Non-pigmented ciliary epithelial cell (primary cell): ENCODE measurements around the gene MCOLN2.
A peak's percentile ranks its signal among the peaks of the same experiment; 100 is the strongest.
"Not testable (repeated sequence)": the region's sequence is repeated elsewhere in the genome, so short reads cannot be mapped to it uniquely, and the experiment has no call there.

Experiments used
- DNase-seq: peaks from one replicate; pipeline ENCODE4 v3.0.0-alpha.2; 2010; ENCODE audit warnings: low read depth

MCOLN2 gene

DNA sequence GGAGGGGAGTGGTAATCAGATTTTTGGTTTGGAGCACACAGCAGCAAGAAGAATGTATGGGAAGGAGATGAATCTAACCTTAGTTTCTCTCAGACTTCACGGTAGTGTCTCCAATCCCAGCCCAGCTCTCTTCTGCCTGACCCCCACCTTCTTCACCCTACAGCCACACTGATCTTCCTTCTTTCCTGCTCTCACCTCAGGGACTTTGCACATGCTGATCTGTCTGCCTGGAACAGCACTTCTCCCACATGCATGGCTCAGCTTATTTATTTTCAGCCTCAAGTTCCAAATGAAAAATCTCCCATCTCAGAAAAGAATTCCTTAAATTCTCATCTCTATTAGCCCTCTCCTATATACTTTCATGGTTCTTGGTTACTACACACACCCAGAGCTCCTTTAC lies 55.1 kb downstream of the MCOLN2 start:
- no peak for DNase-seq

DNA sequence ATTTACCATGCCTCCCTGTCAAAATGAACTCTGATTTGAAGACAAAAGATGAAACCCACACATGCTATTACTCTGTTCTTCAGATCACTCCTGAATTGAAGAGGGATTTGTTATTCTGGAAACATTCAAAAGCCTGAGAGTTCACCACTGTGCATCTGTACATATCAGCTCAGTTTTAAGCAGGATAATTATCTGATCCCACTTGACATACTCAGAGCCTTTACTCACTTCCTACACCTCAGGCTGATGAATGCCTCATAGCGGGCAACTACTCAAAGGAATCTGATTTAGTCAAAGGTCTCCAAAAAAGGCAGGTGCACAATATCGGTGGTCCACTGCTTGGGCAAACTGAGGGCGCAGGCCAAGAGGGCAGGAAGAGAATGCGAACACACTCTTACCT lies 56.4 kb downstream of the MCOLN2 start:
- DNase-seq = no peak

DNA sequence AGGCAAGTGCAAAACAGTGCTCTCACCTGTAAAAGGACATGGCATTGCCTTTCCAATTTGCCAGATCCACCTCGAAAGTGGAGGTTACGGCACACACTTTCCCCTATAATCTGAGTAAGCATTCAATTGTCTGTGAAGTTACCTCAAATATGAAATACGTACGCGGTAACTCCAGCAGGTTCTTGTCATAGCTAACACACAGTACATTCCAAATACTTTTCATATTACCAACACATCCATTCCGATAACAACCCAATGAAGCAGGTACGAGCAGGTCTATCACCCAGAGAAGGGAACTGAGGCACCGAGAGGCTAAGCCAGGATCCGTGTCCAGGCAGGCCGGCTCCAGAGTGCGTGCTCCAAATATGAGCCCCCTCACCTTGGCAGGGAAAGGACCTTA lies 57.2 kb downstream of the MCOLN2 start:
- DNase-seq = no peak

DNA sequence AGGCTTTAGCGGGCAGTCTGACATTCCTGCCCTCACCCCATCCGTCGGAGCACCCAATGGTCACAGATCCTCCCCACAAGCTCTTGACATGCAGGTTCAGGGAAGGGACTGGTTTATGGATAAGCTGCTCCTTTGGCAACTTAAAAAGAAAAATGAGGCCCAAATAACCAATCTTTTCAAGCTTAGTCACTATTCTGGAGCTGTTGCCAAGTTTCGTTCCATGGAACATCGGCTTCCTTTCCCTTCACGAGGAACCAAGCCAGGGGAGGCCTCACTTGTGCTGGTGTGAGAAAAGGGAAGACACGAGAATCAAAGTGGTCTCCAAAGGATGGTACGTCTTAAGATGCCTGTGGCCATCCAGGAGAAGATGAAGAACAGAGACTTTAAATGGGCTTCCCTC lies 57.8 kb downstream of the MCOLN2 start:
- DNase-seq = no peak

DNA sequence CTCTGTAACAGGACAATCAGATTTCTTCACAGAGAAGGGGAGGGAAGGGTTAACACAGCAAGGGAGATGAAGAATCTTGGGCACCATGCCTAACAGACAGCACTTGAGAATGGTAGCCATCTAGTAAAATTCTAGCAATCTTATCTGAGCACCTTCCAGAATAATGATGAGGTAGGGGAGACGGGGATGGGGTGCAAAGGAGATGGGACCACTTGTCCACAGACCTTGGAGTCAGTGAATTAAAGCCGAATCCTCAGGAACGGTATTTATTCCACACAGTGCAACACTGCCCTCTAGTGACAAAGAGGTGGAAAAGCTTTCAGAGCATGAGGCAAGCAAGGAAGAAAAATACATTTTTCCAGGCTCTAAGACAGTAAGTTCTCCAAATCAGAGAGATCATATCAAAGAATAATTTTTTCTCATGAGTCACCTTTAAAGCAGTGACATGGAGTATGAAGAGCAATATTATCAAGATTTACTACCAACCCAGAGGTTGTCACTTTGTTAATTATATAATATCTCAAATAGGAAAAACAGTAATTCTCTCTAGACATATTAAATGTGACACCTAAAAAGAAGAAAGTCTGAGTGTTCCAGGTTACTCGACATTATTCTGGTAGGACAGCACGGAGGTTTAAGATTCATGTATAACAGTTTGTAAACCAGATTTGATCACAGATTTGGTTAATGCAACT lies 60.6 kb downstream of the MCOLN2 start:
- no peak for DNase-seq

DNA sequence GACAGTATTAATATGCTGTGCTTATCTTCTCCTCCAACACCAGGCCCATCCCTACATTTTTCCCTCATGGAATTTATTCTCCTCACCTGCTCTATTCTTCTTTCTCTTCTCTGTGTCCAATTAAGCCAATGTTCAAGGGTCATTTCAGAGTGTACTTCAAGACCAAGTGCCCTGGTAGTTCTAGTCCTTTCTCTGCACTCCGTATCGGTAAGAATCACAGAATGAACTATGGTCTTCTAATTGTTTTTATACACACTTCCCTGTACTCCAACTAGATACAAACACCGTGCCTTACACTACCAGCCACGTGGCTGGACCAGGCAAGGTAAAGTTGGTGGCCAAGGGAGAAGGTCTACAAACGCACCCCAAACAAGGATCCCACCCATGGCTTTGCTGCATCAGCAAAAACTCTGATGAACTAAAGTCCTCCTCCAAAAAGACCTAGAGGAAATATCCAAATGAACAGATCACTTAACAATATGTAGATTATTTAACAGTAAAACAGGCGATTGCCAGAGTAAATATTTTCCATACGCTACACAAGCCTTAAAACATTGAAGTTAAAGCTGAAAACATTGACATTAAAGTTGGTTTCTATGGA lies 63.8 kb downstream of the MCOLN2 start:
- DNase-seq = no peak

DNA sequence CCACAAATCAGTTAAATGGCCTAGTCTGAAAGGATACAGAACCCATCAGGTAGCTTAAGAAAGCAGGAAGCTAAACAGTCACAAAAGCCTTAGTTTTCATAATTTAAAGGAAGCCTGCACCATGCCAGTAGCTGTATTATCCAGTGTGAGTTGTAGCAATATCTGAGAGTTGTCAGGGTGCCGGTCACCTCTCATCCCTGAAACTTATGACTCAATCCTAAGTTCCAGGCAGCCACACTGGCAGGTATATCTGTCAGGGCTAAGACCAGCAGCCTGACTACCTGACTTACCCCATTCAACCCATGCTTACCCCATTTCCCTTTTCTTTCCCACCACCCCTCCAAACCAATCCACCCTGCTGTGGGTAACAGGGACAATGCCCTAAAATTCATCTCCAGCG lies 66.1 kb downstream of the MCOLN2 start:
- DNase-seq = no peak

DNA sequence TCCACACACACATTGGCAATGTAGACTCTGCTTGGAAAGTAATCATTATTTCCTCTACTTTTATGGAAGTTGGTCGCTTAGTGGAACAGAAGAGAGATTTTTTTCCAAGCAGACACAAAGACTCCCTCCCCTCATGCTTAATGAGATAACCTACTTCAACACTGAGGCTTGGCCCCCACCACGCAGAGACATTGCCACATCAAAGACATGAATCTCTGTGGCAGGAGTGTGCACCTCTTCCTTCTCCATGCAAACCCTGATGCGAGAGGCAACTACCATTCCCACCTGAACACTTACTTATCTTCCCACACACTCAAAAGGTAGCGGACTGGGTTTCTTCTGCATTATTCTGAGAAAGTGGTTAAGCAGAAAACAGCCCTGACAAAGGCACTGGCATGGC lies 66.6 kb downstream of the MCOLN2 start:
- no peak for DNase-seq

DNA sequence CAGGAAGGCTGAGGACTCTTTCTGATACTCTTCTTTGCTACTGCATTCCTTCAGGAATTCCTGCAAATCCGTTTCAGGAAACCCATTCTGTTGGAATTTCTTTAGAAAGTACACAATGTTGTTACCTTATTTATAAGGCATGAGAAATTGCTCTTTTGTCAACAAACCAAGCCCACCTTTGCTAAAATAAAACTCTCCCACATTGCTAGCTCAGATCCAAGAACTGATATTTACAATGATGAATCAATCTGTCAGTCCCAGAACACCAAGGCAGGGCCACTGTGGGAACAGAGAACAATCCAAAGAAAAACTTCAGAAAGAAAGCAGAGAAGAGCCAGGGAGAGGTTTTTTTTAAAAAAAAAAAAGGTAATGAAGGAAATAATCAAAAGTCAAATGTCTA lies 67.3 kb downstream of the MCOLN2 start:
- no peak for DNase-seq

DNA sequence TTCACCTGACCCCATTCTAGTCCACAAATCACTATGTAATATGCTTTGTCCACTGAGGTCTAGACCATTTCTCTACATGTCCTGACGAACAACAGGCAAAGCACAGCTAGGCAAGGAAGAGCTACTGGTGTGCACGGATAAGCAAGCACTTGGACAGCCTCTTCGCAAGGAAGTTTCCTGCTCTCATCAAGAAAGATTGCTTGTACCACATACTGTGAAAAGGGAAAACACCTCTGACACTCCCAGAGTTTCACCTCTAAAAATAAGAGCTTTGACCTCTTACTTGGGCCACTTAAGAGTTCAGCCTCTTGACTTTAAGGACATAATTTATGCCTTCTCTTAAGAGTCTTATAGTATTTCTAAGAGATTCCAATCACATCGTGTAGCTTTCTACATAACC lies 67.9 kb downstream of the MCOLN2 start:
- DNase-seq = no peak

DNA sequence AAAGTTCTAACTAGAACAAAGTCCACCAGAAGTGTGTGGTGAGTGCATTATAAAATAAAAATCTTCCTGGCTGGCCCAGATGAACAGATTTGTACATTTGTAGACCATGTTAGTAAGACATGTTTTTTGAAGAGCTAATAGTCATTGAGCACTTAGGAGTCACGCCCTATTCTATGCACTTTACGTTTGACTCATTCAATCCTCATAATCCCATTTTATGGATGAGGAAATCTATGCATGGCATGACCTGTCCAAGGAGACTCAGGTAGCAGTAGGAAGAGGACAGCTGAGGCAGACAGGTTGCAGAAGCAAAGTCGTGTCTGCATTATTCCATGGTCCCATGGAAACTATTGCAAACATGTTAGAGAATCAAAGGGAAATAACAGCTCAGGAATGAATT lies 73.6 kb downstream of the MCOLN2 start:
- DNase-seq = no peak

DNA sequence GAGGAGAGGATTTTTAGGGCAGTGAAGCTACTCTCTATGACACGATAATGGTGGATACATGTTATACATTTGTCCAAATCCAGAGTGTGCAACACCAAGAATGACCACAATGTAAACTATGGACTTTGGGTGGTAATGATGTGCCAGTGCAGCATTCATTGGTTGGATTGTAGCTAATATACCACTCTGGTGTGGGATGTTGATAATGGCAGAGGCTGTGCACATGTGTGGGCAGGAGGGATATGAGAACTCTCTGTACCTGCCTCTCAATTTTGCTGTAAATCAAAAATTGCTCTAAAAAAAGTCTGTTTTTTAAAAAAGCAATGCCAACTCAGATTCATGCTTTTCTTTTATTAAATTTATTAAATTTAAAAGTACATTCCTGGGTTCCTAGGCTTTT lies 76.8 kb downstream of the MCOLN2 start:
- no peak for DNase-seq

DNA sequence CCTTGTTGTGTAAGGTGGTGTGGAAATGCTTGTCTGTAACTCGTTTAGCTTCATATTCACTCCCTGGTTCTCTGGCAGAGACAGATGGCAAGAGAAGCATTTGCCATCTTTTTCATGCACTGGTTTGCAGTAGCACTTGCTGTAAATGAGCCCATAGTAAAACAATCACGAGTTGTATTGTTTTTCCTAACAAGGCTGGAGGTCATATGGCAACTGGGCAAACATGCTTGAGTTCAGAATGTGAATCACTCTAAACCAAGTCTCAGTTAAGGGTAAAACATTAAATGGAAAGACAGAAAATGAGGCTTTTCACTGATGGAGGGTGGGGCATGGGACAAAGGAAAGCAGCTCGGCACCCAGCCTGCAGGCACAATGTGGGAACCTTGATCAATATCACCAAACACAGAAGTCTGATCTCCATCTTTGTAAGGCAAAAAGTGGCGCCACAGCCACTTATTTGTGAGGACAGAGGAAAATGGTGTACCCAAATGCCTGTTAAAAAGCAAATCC lies 77.4 kb downstream of the MCOLN2 start:
- DNase-seq = no peak

DNA sequence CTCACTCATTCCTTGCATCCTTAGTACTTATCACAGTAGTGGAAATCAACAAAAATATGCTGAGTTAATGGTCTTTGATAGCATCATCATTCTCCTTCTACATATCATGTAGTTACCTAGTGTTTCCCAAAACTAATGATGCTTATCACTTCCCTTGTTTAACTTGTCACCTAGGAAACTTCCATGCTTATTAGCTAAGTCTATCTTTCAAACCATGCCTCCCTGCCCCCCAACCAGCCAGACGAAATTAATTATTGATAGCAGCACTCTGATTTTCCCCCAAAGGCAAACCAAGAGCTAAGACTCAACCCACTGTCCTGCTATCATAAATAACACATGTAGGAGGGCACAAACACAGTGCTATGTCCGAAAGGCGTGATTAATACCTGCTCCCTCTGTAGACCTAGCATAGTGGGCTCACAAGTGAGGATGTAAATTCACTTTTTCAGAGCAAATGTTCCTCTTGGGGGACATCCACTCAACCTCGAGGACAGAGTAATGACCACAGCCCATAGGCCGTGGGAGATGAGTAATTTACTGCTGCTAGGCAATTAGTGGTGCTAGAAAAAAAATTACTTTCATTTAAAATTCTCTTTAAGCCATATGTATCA lies 78.1 kb downstream of the MCOLN2 start:
- DNase-seq = no peak

DNA sequence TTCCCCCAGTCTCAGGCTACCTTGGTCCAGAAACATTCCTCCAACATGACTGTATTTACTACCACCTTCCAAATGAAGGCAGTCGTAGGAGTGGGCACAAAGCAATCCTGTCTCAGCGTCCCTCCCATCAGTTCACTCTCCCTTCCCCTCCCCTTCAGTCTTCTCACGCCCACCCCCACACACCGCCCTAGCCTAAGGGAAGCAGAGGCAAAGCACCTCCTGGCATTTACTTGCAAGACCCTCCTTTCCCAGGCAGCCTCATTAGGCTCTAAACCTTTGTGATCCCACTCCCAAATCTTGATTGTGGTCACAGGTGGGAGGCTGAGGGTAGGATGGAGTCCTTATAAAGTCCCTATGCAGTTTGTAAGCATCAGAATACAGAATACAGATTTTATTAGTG lies 80.0 kb downstream of the MCOLN2 start:
- DNase-seq = no peak

DNA sequence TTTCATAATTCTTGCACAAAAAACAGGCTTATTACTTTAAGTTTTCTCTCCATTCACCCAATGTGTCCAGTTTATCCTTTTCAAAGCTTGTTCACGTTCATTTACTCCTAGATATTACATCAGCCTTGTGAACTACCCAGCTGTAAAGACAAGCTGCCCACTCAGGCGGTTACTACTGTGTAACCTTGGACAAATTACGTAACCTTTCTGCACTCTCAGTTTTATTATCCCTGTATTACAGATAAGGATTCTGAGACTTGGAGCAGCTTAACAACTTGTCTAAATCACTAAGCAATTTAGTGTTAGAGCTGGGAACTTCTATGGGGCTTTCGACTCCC lies 83.4 kb downstream of the MCOLN2 start:
- DNase-seq = peak; percentile 30

DNA sequence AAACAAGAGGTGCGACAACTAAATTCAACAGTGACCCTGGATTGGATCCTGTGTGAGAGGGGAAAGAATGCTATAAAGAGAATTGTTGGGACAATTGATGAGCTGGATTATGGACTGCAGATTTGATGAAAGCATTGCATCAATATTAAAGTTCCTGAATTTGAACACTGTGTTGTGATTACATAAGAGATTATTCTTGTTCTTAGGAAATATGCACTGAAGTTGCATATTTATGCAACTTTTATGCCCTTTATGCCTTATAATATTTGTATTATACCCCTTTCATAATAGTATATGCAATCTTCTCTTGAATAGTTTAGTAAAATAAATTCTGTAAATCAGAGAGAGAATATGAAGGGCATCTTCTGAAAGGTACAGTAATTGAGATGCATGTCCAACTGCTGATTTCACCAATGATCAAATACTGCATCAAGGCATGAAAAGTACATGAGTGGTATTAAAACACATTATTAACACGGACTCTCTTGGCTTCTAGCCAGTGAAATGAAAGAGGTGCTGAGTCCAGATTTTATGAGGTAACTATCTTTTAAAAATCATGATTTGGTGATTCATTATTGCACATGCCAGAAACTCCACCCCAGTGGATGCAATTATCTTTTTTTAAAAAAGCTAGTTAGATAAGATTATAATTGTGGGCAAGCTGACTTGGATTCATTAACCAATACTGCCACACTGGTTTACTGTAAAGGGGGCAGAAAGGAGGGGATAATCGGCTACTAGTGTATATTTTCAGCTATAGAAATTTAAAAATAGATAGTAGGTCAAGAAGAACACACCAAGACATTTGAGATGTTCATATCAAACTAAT lies 84.0 kb downstream of the MCOLN2 start:
- no peak for DNase-seq

DNA sequence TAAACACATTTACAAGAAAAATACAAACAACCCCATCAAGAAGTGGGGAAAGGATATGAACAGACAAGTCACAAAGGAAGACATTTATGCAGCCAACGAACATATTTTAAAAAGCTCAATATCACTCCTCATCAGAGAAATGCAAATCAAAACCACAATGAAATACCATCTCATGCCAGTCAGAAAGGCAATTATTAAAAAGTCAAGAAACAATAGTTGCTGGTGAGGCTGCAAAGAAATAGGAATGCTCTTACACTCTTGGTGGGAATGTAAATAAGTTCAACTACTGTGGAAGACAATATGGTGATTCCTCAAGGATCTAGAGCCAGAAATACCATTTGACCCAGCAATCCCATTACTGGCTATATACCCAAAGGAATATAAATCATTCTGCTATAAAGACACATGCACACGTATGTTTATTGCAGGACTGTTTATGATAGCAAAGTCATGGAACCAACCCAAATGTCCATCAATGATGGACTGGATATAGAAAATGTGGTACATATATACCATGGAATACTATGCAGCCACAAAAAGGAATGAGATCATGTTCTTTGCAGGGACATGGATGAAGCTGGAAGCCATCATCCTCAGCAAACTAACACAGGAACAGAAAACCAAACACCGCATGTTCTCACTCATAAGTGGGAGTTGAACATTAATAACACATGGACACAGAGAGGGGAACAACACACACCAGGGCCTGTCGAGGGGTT lies 88.0 kb downstream of the MCOLN2 start:
- DNase-seq = not testable (repeated sequence)

DNA sequence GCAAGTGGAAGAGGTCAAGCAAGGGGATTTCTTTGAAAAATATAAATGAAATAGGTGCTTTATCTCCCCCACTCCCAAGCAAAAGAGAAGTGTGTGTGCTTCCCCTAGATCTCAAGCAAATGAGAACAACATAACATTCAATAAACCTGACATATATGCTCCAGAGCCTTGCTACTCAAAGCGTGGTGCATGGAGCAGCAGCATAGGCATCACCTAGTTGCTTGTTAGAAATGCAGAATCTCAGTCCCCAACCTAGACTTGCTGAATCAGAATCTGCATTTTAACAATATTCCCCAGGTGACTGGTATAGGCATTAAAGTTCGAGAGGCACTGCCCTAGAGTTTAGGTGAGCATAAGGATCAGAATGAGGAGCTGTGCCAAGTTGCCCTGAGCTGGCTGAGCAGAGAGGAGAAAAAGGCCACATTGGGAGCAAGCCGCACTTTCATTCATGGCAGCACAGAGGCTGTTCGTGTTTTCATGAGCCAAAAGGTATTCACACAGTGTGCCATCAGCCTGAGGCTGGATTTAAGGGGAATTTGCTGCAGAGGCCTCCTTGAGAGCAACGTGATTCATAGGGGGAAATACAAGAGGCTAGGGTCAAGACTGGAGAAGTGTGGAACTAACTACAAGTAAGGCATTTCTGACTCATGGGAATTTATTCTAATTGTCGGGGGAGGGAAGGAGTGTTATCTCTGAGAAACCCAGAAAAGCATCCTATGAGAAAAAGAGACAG lies 89.7 kb downstream of the MCOLN2 start:
- DNase-seq = peak; percentile 61

DNA sequence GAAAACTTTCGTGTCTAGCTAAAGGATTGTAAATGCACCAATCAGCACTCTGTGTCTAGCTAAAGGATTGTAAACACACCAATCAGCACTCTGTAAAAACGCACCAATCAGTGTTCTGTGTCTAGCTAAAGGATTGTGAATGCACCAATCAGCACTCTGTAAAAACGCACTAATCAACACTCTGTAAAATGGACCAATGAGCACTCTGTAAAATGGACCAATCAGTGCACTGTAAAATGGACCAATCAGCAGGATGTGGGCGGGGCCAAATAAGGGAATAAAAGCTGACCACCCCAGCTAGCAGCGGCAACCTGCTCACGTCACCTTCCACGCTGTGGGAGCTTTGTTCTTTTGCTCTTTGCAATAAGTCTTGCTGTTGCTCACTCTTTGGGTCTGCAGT lies 94.2 kb downstream of the MCOLN2 start:
- DNase-seq = not testable (repeated sequence)

DNA sequence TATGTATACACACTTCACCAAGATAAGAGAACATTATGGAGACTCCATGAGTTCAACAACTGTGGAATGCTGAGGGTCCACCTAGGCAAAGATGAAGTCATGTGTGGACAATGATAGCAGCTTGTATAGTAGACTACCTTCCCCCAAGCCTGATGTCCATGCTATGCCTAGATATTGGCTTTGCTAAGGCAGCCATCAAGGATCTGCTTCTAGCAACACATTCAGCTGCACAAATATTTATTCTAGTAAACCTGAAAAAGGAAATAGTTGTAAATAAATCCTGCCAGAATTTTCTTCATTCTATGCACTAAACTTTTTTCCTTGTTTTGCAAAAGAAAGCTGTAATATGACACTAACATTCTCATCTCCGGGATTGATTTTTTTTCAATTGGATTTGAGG lies 96.9 kb downstream of the MCOLN2 start:
- no peak for DNase-seq
